SHP77 treated with DMSO at 0.1 percent for 48 hours (cell line): ENCODE measurements around the gene PLK3.
"Not testable (repeated sequence)": the region's sequence is repeated elsewhere in the genome, so short reads cannot be mapped to it uniquely, and the experiment has no call there.

Experiments
- DNase-seq: peaks from one replicate; lab custom pipeline; 2025; lab: John Stamatoyannopoulos, UW

The PLK3 gene

GRCh38 chr1:44808938-44809917, 9.1 kb downstream of the PLK3 start:
- no peak for DNase-seq

GRCh38 chr1:44810101-44810761, 10.1 kb downstream of the PLK3 start:
- no peak for DNase-seq

GRCh38 chr1:44810762-44811105, 10.6 kb downstream of the PLK3 start:
- not testable (repeated sequence) for DNase-seq

GRCh38 chr1:44811234-44811633, 11.1 kb downstream of the PLK3 start:
- DNase-seq: no peak

- DNase-seq: no peak
Observed at GRCh38 chr1:44812822-44813543, 12.8 kb downstream of the PLK3 start.

GRCh38 chr1:44815926-44816325, 15.7 kb downstream of the PLK3 start:
- DNase-seq: not testable (repeated sequence)

- DNase-seq: no peak
Observed at GRCh38 chr1:44817307-44817706, 17.1 kb downstream of the PLK3 start.

GRCh38 chr1:44817771-44818495, 17.8 kb downstream of the PLK3 start:
- DNase-seq: no peak

- DNase-seq: peak; percentile 91
Observed at GRCh38 chr1:44819196-44819607, 19.0 kb downstream of the PLK3 start.

GRCh38 chr1:44819608-44820327, 19.6 kb downstream of the PLK3 start:
- peak; percentile 96 for DNase-seq

- no peak for DNase-seq
Observed at GRCh38 chr1:44820328-44821239, 20.4 kb downstream of the PLK3 start.

- DNase-seq: no peak
Observed at GRCh38 chr1:44821240-44821715, 21.1 kb downstream of the PLK3 start.

- no peak for DNase-seq
Observed at GRCh38 chr1:44822131-44822701, 22.0 kb downstream of the PLK3 start.

- no peak for DNase-seq
Observed at GRCh38 chr1:44822981-44823451, 22.8 kb downstream of the PLK3 start.

GRCh38 chr1:44824392-44824791, 24.2 kb downstream of the PLK3 start:
- DNase-seq: not testable (repeated sequence)

- DNase-seq: no peak
Observed at GRCh38 chr1:44826375-44827196, 26.4 kb downstream of the PLK3 start.

GRCh38 chr1:44827197-44828002, 27.2 kb downstream of the PLK3 start:
- DNase-seq: no peak
